Measurements from ENCODE around the gene TSKU. TPM values are rescaled to one million over a fixed set of nuclear protein-coding genes. Genes with fewer than 3 reads are reported as not detected.

TSKU gene
- total and polyA plus RNA-seq, 9 of the 15 experiments (the other 6 are each of a cell fraction or from before 2014, with no cell fraction given), result 0.60 to 11.9 (median 8.4) TPM

- TF ChIP-seq MGA (IDR thresholded peaks at IDR 0.05) (peak; percentile 49; the same call in 1 of the 2 replicates), ZNF146 (CRISPR knock-in tag; IDR thresholded peaks at IDR 0.05; ENCODE audit: unreplicated experiment) (no peak), ZFP91 (CRISPR knock-in tag; IDR thresholded peaks at IDR 0.05) (no peak), GTF3C2 (IDR thresholded peaks at IDR 0.05; ENCODE audit: borderline replicate concordance, extremely low read depth, insufficient read length) (no peak), CTCF (IDR thresholded peaks at IDR 0.05 in 2 of 3, conservative IDR thresholded peaks at IDR 0.05 in 1 of 3; ENCODE audit: insufficient read depth in 2 of 3, low read depth in 1 of 3, low read length in 3 of 3) (peak in 1 of 3 experiments; percentile 13; a peak in 1 of 6 replicates), EHMT2 (IDR thresholded peaks at IDR 0.05) (no peak), CHD1 (IDR thresholded peaks at IDR 0.05; ENCODE audit: low read length) (peak; percentile 86)
These were observed 999 bp downstream of the TSKU start (continued) for GRCh38 chr11:76783896-76784813.

All from K562 (cell line).